HG03025 (cell line): ENCODE measurements around the gene INSR.
A peak's percentile ranks its signal among the peaks of the same experiment; 100 is the strongest.
"Not testable (repeated sequence)": the region's sequence is repeated elsewhere in the genome, so short reads cannot be mapped to it uniquely, and the experiment has no call there.

Experiments used
- ATAC-seq: cut with Tn5 transposase; IDR thresholded peaks from one replicate; pipeline ENCODE4 v1.9.1; 2021; ENCODE audit warnings: mild to moderate bottlenecking, moderate library complexity; ENCODE audit not compliant: unreplicated experiment, low FRiP score

INSR gene

GRCh38 chr19:7106711-7107657 is 187.2 kb downstream of the INSR start:
- no peak for ATAC-seq

GRCh38 chr19:7104747-7105447 is 189.3 kb downstream of the INSR start:
- no peak for ATAC-seq

- no peak for ATAC-seq
Measured at GRCh38 chr19:7101498-7102253, 192.5 kb downstream of the INSR start.

DNA sequence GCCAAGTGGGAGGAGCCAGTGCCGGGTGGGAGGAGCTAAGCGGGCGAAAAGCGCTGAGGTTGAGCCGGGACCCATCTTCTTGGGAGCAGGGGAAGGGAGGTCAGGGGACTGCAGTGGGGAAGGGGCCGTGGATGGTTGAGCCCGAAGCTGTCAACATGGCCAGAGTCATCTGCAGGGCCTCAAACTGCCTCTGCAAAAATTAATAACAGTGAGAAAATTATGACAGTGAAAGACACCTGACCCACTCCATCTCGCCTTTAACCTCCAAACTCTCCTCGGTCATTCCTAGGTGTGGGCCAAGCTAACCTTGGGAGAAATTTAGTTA is 194.7 kb downstream of the INSR start:
- ATAC-seq: no peak

DNA sequence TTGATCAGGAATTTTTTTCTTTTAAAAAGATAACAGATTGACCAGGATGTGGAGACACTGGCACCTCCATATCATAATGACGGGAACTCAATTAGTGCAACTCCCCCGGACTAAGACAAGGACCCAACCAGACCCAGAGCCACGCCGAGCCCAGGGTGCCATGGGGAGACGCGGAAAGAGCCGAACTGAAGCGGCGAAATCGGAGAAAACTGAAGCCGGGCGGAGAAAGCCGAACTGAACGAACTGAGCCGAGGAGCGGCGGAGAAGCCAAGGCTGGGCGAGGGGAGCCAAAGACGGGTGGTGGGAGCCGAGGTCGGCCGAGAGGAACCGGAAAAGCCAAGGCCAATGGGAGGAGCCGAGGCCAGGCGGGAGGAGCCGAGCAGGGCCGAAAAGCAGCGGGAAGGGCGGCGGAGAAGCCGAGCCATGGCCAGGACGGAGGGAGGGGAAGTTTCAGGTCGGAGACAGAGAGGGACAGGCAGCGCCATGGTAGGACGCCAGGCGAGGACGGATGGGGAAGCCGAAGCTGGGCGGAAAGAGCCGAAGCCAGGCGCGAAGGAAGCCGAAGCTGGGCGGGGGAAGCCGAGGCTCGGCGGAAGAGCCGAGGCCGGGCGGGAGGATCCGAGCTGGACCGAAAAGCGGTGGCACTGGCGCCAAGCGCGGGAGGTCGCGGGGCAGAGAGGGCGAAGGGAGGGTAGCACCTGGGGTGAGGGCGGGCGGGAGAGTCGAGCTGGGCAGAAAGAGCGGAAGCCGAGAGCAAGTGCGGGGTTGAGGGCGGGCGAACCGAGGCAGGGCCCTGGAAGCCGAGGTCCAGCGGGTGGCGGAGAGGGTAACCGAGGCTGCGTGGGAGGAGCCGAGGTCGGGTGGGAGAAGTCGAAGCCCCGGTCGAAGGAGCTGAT is 195.3 kb downstream of the INSR start:
- ATAC-seq: peak; percentile 66

GRCh38 chr19:7098096-7098495 is 196.1 kb downstream of the INSR start:
- no peak for ATAC-seq

GRCh38 chr19:7088999-7089398 is 205.2 kb downstream of the INSR start:
- no peak for ATAC-seq

GRCh38 chr19:7083076-7083956 is 210.9 kb downstream of the INSR start:
- no peak for ATAC-seq

- ATAC-seq: no peak
Measured at GRCh38 chr19:7078008-7078407, 216.2 kb downstream of the INSR start.

- no peak for ATAC-seq
Measured at GRCh38 chr19:7076151-7076550, 218.1 kb downstream of the INSR start.

DNA sequence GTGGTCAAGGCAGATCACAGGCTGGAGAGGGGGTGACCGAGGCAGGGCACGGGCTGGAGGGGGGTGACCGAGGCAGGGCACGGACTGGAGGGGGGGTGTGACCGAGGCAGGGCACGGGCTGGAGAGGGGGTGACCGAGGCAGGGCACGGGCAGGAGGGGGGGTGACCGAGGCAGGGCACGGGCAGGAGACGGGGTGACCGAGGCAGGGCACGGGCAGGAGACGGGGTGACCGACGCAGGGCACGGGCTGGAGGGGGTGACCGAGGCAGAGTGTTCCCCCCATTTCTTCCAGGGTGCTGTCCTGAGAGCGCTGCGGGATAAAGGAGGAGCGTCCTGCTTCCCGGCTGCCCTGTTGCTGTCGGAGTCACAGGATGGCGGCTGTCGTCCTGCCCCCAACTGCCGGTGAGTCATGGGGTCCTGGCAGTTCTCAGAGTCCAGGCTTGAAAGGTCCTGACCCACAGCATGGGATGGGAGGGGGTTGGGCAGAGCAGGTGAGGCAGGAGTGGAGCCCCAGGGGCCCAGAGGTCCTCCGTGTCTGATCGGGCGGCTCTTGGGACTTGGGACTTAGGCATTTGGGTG is 219.4 kb downstream of the INSR start:
- no peak for ATAC-seq

- no peak for ATAC-seq
Measured at GRCh38 chr19:7072541-7072940, 221.7 kb downstream of the INSR start.

- ATAC-seq: no peak
Measured at GRCh38 chr19:7069904-7070226, 224.3 kb downstream of the INSR start.

- peak; percentile 90 for ATAC-seq
Measured at GRCh38 chr19:7069042-7069903, 224.9 kb downstream of the INSR start, which contains the start of gene ZNF557. TSS of gene ZNF557 (plus strand) at chr19:7069703. CDS start at chr19:7075075, 5,372 bp downstream.

GRCh38 chr19:7068599-7068998 is 225.6 kb downstream of the INSR start:
- ATAC-seq: no peak

DNA sequence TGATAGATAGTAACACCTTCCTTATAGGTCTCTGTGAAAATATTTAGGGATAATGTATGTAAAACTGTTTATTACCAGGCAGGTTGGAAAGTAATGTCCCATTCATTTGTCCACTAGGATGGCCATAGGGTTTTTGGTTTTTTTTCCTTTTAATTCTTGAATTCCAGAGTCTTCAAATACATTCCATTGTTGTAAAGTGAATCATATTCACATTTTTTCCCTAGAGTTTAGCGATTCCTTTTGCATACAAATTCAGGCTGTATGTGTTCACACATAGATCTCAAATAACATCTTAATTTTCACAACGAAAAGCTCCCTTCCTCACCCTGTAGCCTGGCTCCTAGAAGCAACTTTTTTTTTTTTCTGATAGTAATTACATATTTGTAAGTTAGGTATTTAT is 226.5 kb downstream of the INSR start:
- no peak for ATAC-seq

GRCh38 chr19:7067122-7067521 is 227.1 kb downstream of the INSR start:
- not testable (repeated sequence) for ATAC-seq
